Smooth muscle cell (in vitro differentiated cells): ENCODE data around the gene PANX3. TPM values are rescaled to one million over a fixed set of nuclear protein-coding genes. Genes with fewer than 3 reads are reported as not detected.

Experiments used
- DNase-seq: peaks from one replicate; lab custom pipeline; 2025; ENCODE audit not compliant: unreplicated experiment; lab: John Stamatoyannopoulos, UW
- H2AFZ ChIP-seq: fragments of 200-600 bp; sonication (generic); 2 replicates; pipeline ENCODE4 v1.6.0; 2016; ENCODE audit warnings: antibody characterized with exemption, low read depth, mild to moderate bottlenecking
- H3F3A ChIP-seq: fragments of 200-600 bp; sonication (generic); 2 replicates; pipeline ENCODE4 v1.6.0; 2017; ENCODE audit warnings: antibody characterized with exemption, low read depth
- H3K27ac ChIP-seq: fragments of 200-600 bp; sonication (generic); 2 replicates; pipeline ENCODE4 v1.5.1; 2016; ENCODE audit warnings: low read depth, mild to moderate bottlenecking
- H3K27me3 ChIP-seq: fragments of 200-600 bp; sonication (generic); 2 replicates; pipeline ENCODE4 v1.6.1; 2016; ENCODE audit warnings: low read depth, mild to moderate bottlenecking
- H3K36me3 ChIP-seq: fragments of 200-600 bp; sonication (generic); 2 replicates; pipeline ENCODE4 v1.5.1; 2016; ENCODE audit warnings: low read depth
- H3K4me1 ChIP-seq: fragments of 200-600 bp; sonication (generic); 2 replicates; pipeline ENCODE4 v1.5.1; 2016; ENCODE audit warnings: low read depth
- H3K4me2 ChIP-seq: fragments of 200-600 bp; sonication (generic); 2 replicates; pipeline ENCODE4 v1.6.0; 2016; ENCODE audit warnings: mild to moderate bottlenecking
- H3K4me3 ChIP-seq: fragments of 200-600 bp; sonication (generic); 2 replicates; pipeline ENCODE4 v1.5.1; 2016; ENCODE audit warnings: mild to moderate bottlenecking
- H3K79me2 ChIP-seq: fragments of 200-600 bp; sonication (generic); 2 replicates; pipeline ENCODE4 v1.6.0; 2016; ENCODE audit warnings: low read depth, mild to moderate bottlenecking
- H3K9ac ChIP-seq: fragments of 200-600 bp; sonication (generic); 2 replicates; pipeline ENCODE4 v1.6.0; 2016; ENCODE audit warnings: low read depth
- H3K9me3 ChIP-seq: fragments of 200-600 bp; sonication (generic); replicated peaks from 2 replicates; pipeline ENCODE4 v1.5.1; 2016; ENCODE audit warnings: low read depth
- H4K20me1 ChIP-seq: fragments of 200-600 bp; sonication (generic); 2 replicates; pipeline ENCODE4 v1.6.0; 2016; ENCODE audit warnings: low read depth
- WGBS: methylation state at CpG from one replicate; pipeline ENCODE4 v1.1.7; 2016; ENCODE audit warnings: low lambda C conversion rate; 5-methylcytosine and 5-hydroxymethylcytosine counted together
- polyA plus RNA-seq: library from polyadenylated mRNA; unstranded; fragments of >200 nt; fragmentation: Nextera tagmentation; extraction: Ambion mirVana; gene quantifications from 2 replicates; pipeline ENCODE4 v1.2.1, GENCODE V29; 2016
- total RNA-seq: library from RNA; depleted of rRNA; stranded (reverse); fragments of >200 nt; gene quantifications from 2 replicates; pipeline ENCODE4 v1.2.3, GENCODE V29; 2014
- TF ChIP-seq, protein P1 (sequence below): fragments of 200-600 bp; sonication (generic); IDR thresholded peaks from 2 replicates; pipeline ENCODE4 v1.5.1; 2017; ENCODE audit warnings: borderline replicate concordance, mild to moderate bottlenecking, antibody characterized with exemption; ENCODE audit not compliant: insufficient read depth, poor library complexity, severe bottlenecking

Gene PANX3
- total and polyA plus RNA-seq, 2 experiments from 2014 or later = not detected

DNA sequence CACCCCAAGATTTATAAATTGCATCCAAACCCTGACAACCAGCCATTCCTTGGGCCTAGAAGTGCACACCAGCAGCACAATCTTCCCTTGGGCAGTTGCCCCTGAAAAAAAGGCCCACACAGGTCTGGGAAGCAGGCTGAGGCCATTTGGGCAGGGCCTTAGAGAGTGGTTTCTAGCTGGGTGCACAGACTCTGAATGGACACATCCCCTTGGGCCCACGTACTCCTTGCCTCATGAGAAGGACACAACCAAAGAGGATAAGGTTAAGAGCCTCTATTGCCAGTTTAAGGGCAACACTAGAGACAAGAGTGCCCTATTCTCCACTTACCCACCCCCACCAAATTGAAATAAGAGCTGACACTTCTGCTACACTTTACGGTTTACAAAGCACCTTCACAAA lies 933 bp upstream of the PANX3 start:
- Histone ChIP-seq H3K27me3 (no peaks in the 10 kb centered on the region), H3K79me2 (no peaks in the 10 kb centered on the region), H3K36me3 (no peaks in the 10 kb centered on the region), H3K27ac (no peak overlapping the region), H2AFZ (no peak overlapping the region), H3K4me3 (no peak overlapping the region), H3K9me3 (no peaks in the 10 kb centered on the region), H3K4me1 (no peaks in the 10 kb centered on the region), H3F3A (no peaks in the 10 kb centered on the region), H3K4me2 (no peak overlapping the region), H4K20me1 (no peaks in the 10 kb centered on the region), H3K9ac (no peak overlapping the region)
- TF ChIP-seq, protein P1, sequence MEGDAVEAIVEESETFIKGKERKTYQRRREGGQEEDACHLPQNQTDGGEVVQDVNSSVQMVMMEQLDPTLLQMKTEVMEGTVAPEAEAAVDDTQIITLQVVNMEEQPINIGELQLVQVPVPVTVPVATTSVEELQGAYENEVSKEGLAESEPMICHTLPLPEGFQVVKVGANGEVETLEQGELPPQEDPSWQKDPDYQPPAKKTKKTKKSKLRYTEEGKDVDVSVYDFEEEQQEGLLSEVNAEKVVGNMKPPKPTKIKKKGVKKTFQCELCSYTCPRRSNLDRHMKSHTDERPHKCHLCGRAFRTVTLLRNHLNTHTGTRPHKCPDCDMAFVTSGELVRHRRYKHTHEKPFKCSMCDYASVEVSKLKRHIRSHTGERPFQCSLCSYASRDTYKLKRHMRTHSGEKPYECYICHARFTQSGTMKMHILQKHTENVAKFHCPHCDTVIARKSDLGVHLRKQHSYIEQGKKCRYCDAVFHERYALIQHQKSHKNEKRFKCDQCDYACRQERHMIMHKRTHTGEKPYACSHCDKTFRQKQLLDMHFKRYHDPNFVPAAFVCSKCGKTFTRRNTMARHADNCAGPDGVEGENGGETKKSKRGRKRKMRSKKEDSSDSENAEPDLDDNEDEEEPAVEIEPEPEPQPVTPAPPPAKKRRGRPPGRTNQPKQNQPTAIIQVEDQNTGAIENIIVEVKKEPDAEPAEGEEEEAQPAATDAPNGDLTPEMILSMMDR = no peak
- 86% methylated on average over 2 of the region's 2 CpGs for WGBS
- no peak for DNase-seq

DNA sequence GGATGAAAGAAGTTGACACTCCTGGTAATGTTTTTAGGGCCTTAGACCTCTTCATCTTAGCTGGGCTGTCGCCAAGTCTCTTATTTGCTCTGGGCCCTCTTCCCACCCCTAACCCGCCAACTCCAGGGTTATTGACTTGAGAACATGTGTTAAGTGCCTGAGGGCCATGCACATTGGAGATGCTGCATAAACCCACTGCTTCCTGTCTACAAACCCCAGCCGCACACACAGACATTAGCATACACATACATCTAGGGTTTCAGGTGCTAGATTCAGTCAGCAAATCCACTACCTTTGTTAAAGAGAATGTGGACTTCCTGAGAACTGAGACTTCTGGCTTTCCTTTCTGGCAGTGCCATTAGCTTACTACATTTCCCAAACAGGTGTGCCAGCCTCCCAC lies 817 bp downstream of the PANX3 start:
- no peak overlapping the region for H3K4me3 ChIP-seq
- H3K36me3 ChIP-seq = no peaks in the 10 kb centered on the region
- H3F3A ChIP-seq = no peaks in the 10 kb centered on the region
- H3K4me2 ChIP-seq = no peak overlapping the region
- TF ChIP-seq, protein P1 = no peak
- H2AFZ ChIP-seq = no peak overlapping the region
- no peak for DNase-seq
- no peak overlapping the region for H3K27ac ChIP-seq
- H4K20me1 ChIP-seq = no peaks in the 10 kb centered on the region
- no peaks in the 10 kb centered on the region for H3K4me1 ChIP-seq
- 89% methylated on average over 3 of the region's 3 CpGs for WGBS
- H3K9me3 ChIP-seq = no peaks in the 10 kb centered on the region
- no peaks in the 10 kb centered on the region for H3K79me2 ChIP-seq
- no peaks in the 10 kb centered on the region for H3K27me3 ChIP-seq
- no peak overlapping the region for H3K9ac ChIP-seq

DNA sequence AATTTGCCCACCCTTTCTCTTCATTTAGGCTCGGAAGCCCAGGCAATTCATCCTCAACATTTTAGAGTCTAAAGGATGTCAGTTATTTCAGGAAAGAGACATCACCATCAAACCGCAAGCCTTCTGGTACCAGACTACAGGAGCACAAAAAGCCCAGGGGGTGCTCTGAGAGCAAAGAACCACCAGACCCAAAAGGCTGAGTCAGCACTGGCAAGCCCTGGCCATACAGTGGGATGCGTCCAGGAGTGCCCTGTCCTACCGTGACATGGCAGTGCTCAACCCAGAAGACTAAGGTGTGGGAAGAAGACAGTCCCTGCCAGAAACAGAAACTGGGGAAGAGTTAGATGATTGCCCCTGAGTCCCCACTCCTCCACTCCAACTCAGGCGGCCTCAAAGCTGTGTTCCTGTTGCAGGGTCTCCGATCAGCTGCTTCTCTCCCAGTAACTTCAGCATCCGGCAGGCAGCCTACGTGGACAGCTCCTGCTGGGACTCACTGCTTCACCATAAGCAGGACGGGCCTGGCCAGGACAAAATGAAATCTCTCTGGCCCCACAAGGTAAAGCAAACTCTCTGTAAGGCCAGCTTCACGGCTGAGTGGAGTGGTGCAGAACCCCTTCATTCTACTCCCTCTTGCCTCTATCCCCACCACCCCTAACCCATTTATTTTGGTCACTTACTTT lies 1.5 kb downstream of the PANX3 start:
- no peak overlapping the region for H3K4me2 ChIP-seq

DNA sequence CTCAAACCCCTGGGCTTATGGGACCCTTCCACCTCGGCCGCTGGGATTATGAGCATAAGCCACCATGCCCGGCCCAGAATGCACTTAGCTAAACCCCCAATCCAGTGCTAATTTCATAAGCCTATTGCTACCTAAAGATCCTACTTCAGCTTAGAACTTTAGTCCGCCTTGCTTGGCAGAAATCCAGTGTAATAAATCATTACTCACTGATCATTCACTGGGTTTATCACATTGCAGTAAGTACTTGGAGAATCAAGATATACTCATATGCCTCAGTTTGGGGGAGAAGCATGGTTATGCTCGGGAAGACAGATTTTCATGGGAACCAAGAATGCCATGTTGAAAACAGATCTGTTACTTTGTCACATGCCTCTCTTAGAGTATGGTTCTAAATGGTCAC lies 7.6 kb downstream of the PANX3 start:
- Histone ChIP-seq H3K79me2 (peaks cover 8% of the 10 kb centered on the region), H3K4me1 (peaks cover 6% of the 10 kb centered on the region), H3K9ac (no peak overlapping the region), H3K27ac (no peak overlapping the region), H3K36me3 (no peaks in the 10 kb centered on the region), H3K27me3 (peaks cover 12% of the 10 kb centered on the region), H3F3A (no peaks in the 10 kb centered on the region), H3K4me3 (no peak overlapping the region), H3K9me3 (no peaks in the 10 kb centered on the region), H4K20me1 (peaks cover 6% of the 10 kb centered on the region), H3K4me2 (no peak overlapping the region), H2AFZ (no peak overlapping the region)
- 86% methylated on average over 5 of the region's 5 CpGs for WGBS
- no peak for DNase-seq
- TF ChIP-seq, protein P1 = no peak

More for the DNA sequence above, 1.5 kb downstream of the PANX3 start:
- Histone ChIP-seq H4K20me1 (no peaks in the 10 kb centered on the region), H3K79me2 (no peaks in the 10 kb centered on the region), H3K9me3 (no peaks in the 10 kb centered on the region), H3K9ac (no peak overlapping the region), H3K4me3 (no peak overlapping the region), H3K27ac (no peak overlapping the region), H3K27me3 (no peaks in the 10 kb centered on the region), H3K4me1 (no peaks in the 10 kb centered on the region), H2AFZ (no peak overlapping the region), H3F3A (no peaks in the 10 kb centered on the region), H3K36me3 (no peaks in the 10 kb centered on the region)
- TF ChIP-seq, protein P1 = no peak
- DNase-seq = no peak
- WGBS = 77% methylated on average over 10 of the region's 10 CpGs
